Mesenchymal stem cell (in vitro differentiated cells and primary cell): ENCODE data around the gene PNRC1.

Experiments used
- DNase-seq: peaks from one replicate; pipeline ENCODE4 v3.0.0-alpha.2; 2013
- H2AFZ ChIP-seq: one replicate; pipeline ENCODE4 v1.6.1; 2013; ENCODE audit warnings: low read depth, mild to moderate bottlenecking, control low read depth, inconsistent platforms, low read length, moderate library complexity
- H2AK5ac ChIP-seq: 2 replicates; pipeline ENCODE4 v1.6.1; 2013; ENCODE audit warnings: low read length, moderate library complexity, mild to moderate bottlenecking, inconsistent platforms; ENCODE audit not compliant: severe bottlenecking
- H2BK120ac ChIP-seq: one replicate; pipeline ENCODE4 v1.6.1; 2013; ENCODE audit warnings: low read depth, mild to moderate bottlenecking, inconsistent platforms, low read length, moderate library complexity
- H2BK12ac ChIP-seq, 2 experiments: one replicate each; pipeline ENCODE4 v1.6.1; 2013; ENCODE audit warnings: inconsistent platforms in 2 of 2, low read length in 2 of 2, mild to moderate bottlenecking in 2 of 2, moderate library complexity in 2 of 2, control low read depth in 1 of 2
- H2BK15ac ChIP-seq: one replicate; pipeline ENCODE4 v1.6.1; 2013; ENCODE audit warnings: mild to moderate bottlenecking, low read depth, inconsistent platforms; ENCODE audit not compliant: poor library complexity, severe bottlenecking
- H2BK5ac ChIP-seq: 2 replicates; pipeline ENCODE4 v1.6.1; 2013; ENCODE audit warnings: low read depth, mild to moderate bottlenecking, low read length, control low read depth, inconsistent platforms; ENCODE audit not compliant: poor library complexity, severe bottlenecking
- H3K14ac ChIP-seq, 2 experiments: one replicate each; pipeline ENCODE4 v1.6.1; 2013; ENCODE audit warnings: inconsistent platforms in 2 of 2, low read length in 2 of 2, control low read depth in 1 of 2, mild to moderate bottlenecking in 1 of 2, moderate library complexity in 1 of 2
- H3K18ac ChIP-seq, 2 experiments: one replicate each; pipeline ENCODE4 v1.6.1; 2013; ENCODE audit warnings: inconsistent platforms in 2 of 2, low read length in 2 of 2, control low read depth in 1 of 2, low read depth in 1 of 2, mild to moderate bottlenecking in 1 of 2
- H3K23ac ChIP-seq, 2 experiments: one replicate each; pipeline ENCODE4 v1.6.1; 2013; ENCODE audit warnings: inconsistent platforms in 2 of 2, low read length in 2 of 2, mild to moderate bottlenecking in 2 of 2, moderate library complexity in 2 of 2, control low read depth in 1 of 2
- H3K27ac ChIP-seq: 2 replicates; pipeline ENCODE4 v1.5.1; 2013; ENCODE audit warnings: mild to moderate bottlenecking, moderate library complexity, low read length, control low read depth, inconsistent platforms; ENCODE audit not compliant: poor library complexity, severe bottlenecking
- H3K27me3 ChIP-seq, 2 experiments: 2 replicates each; pipeline versions ENCODE4 v1.6.1 to v1.7.0; 2013; ENCODE audit warnings: low read length in 2 of 2, mild to moderate bottlenecking in 2 of 2, moderate library complexity in 2 of 2, control low read depth in 1 of 2, inconsistent platforms in 1 of 2; ENCODE audit not compliant: control insufficient read depth in 1 of 2, insufficient read depth in 1 of 2
- H3K36me3 ChIP-seq, 2 experiments: 2 replicates each; pipeline versions ENCODE4 v1.6.1 to v1.7.0; 2013; ENCODE audit warnings: low read length in 2 of 2, control low read depth in 1 of 2, inconsistent platforms in 1 of 2, low read depth in 1 of 2, mild to moderate bottlenecking in 1 of 2; ENCODE audit not compliant: insufficient read depth in 2 of 2, control insufficient read depth in 1 of 2
- H3K4ac ChIP-seq, 2 experiments: one replicate each; pipeline ENCODE4 v1.6.1; 2013; ENCODE audit warnings: inconsistent platforms in 2 of 2, low read length in 2 of 2, mild to moderate bottlenecking in 2 of 2, moderate library complexity in 2 of 2, control low read depth in 1 of 2, low read depth in 1 of 2
- H3K4me1 ChIP-seq: 2 replicates; pipeline ENCODE4 v1.6.1; 2013; ENCODE audit warnings: low read depth, low read length, control low read depth; ENCODE audit not compliant: control insufficient read depth, insufficient read depth
- H3K4me2 ChIP-seq: 2 replicates; pipeline ENCODE4 v1.6.1; 2013; ENCODE audit warnings: low read length, mild to moderate bottlenecking, inconsistent platforms; ENCODE audit not compliant: poor library complexity, severe bottlenecking
- H3K4me3 ChIP-seq, 2 experiments: 2 replicates each; pipeline versions ENCODE4 v1.5.1 to v1.7.0; 2013; ENCODE audit warnings: low read length in 2 of 2, mild to moderate bottlenecking in 2 of 2, control low read depth in 1 of 2, low read depth in 1 of 2; ENCODE audit not compliant: insufficient read depth in 1 of 2
- H3K79me1 ChIP-seq: replicated peaks from 2 replicates; pipeline ENCODE4 v1.6.1; 2013; ENCODE audit warnings: mild to moderate bottlenecking, control low read depth, low read length, inconsistent platforms; ENCODE audit not compliant: poor library complexity, severe bottlenecking
- H3K9ac ChIP-seq: 2 replicates; pipeline ENCODE4 v1.7.0; 2013; ENCODE audit warnings: mild to moderate bottlenecking, low read length, moderate library complexity
- H3K9me3 ChIP-seq: 2 replicates; pipeline ENCODE4 v1.7.0; 2013; ENCODE audit warnings: mild to moderate bottlenecking, low read length; ENCODE audit not compliant: control insufficient read depth
- H4K8ac ChIP-seq: one replicate; pipeline ENCODE4 v1.6.1; 2013; ENCODE audit warnings: inconsistent platforms, mild to moderate bottlenecking, low read length, moderate library complexity
- H4K91ac ChIP-seq: one replicate; pipeline ENCODE4 v1.6.1; 2013; ENCODE audit warnings: mild to moderate bottlenecking, low read length, inconsistent platforms
- WGBS: methylation state at CpG from one replicate; pipeline ENCODE4 v1.1.7; 2013; ENCODE audit warnings: mixed read lengths; 5-methylcytosine and 5-hydroxymethylcytosine counted together

The PNRC1 gene

DNA sequence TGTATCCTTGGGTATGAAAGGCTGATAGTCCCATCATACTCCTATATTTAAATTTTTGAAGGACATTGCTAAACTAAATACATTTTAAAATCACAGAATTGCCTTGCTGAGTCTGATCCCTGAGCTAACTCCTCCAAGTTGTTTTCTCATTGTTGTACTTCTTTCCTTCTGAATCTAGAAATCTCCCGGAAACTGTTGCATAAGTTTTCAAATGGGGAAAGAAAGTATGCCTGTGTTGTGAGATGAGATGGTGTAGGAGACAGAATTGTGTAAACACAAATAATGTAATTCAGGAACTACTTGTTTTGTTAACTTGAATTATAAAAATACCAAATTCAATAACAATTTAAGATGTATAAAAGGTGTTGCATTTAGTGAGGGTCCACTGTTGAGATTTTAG, 7.3 kb downstream of the PNRC1 start:
- Histone ChIP-seq H3K4me3 (no peak overlapping the region), H3K27ac (no peak overlapping the region), H2BK120ac (no peak overlapping the region), H4K91ac (no peak overlapping the region), H3K23ac (no peak overlapping the region), H3K9me3 (no peaks in the 10 kb centered on the region), H4K8ac (no peak overlapping the region), H3K4me2 (no peak overlapping the region), H3K36me3 (peaks cover 10 to 35% of the 10 kb centered on the region in 2 experiments), H2BK15ac (no peak overlapping the region), H2AK5ac (no peak overlapping the region), H3K18ac (no peak overlapping the region), H2BK5ac (no peak overlapping the region), H2BK12ac (no peak overlapping the region), H3K9ac (no peak overlapping the region), H3K79me1 (peaks cover 6% of the 10 kb centered on the region), H3K4ac (no peak overlapping the region), H3K27me3 (no peaks in the 10 kb centered on the region), H3K14ac (no peak overlapping the region), H2AFZ (no peak overlapping the region), H3K4me1 (peaks cover 6% of the 10 kb centered on the region)
- 100% methylated on average over 1 of the region's 1 CpG for WGBS
- DNase-seq = peak; percentile 60

- H3K4ac ChIP-seq = no peak overlapping the region
- no peak for DNase-seq
- no peak overlapping the region for H2AFZ ChIP-seq
- H3K9me3 ChIP-seq = no peaks in the 10 kb centered on the region
- H3K14ac ChIP-seq = no peak overlapping the region
- H3K4me2 ChIP-seq = no peak overlapping the region
- H2BK15ac ChIP-seq = no peak overlapping the region
- no peak overlapping the region for H3K27ac ChIP-seq
- no peak overlapping the region for H3K18ac ChIP-seq
- 98% methylated on average over 7 of the region's 8 CpGs for WGBS
- no peak overlapping the region for H4K8ac ChIP-seq
- no peak overlapping the region for H2AK5ac ChIP-seq
- H4K91ac ChIP-seq = no peak overlapping the region
- no peak overlapping the region for H2BK120ac ChIP-seq
- peak overlapping the region; percentile 53 for H3K9ac ChIP-seq
- peak overlapping the region in 1 of 2 experiments; percentile 45 for H3K4me3 ChIP-seq
- peaks cover 3% of the 10 kb centered on the region for H3K79me1 ChIP-seq
- H3K4me1 ChIP-seq = peaks cover 1% of the 10 kb centered on the region
- no peak overlapping the region for H2BK5ac ChIP-seq
- H3K36me3 ChIP-seq = no peaks in the 10 kb centered on the region
- H3K27me3 ChIP-seq = no peaks in the 10 kb centered on the region
- H2BK12ac ChIP-seq = no peak overlapping the region
- no peak overlapping the region for H3K23ac ChIP-seq
Observed at GRCh38 chr6:89098461-89098860, 17.9 kb downstream of the PNRC1 start.

DNA sequence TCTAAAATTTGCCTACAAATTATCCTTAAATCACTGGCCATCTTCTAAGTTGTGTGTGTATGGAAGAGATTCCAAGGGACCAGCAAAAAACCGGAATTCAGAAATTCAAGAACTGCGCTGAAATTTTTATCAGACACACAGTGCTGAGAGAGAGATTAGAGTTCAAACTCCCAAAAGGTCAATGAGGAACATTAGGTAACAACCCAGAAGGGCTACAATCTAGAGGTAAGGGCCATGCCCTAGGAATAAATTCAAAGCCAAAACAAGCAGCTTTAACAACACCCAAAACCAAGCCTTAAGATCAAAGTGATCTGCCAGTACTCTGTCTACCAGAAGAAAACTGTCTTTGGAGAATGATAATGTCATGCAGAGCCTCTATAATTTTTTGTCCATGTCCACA, 19.6 kb downstream of the PNRC1 start:
- no peak overlapping the region for H2BK5ac ChIP-seq
- no peak overlapping the region for H4K8ac ChIP-seq
- H3K9ac ChIP-seq = no peak overlapping the region
- DNase-seq = no peak
- H2BK15ac ChIP-seq = no peak overlapping the region
- no peak overlapping the region for H3K4ac ChIP-seq
- H3K14ac ChIP-seq = no peak overlapping the region
- H2BK120ac ChIP-seq = no peak overlapping the region
- H3K4me3 ChIP-seq = no peak overlapping the region
- H3K4me2 ChIP-seq = no peak overlapping the region
- no peak overlapping the region for H4K91ac ChIP-seq
- no peaks in the 10 kb centered on the region for H3K4me1 ChIP-seq
- no peaks in the 10 kb centered on the region for H3K27me3 ChIP-seq
- H3K27ac ChIP-seq = no peak overlapping the region
- no peaks in the 10 kb centered on the region for H3K9me3 ChIP-seq
- no peak overlapping the region for H2AK5ac ChIP-seq
- H3K23ac ChIP-seq = no peak overlapping the region
- no peak overlapping the region for H3K18ac ChIP-seq
- H2AFZ ChIP-seq = no peak overlapping the region
- H2BK12ac ChIP-seq = no peak overlapping the region
- 94% methylated on average over 2 of the region's 2 CpGs for WGBS
- H3K79me1 ChIP-seq = peaks cover 3% of the 10 kb centered on the region
- H3K36me3 ChIP-seq = no peaks in the 10 kb centered on the region

GRCh38 chr6:89110284-89110683, 29.7 kb downstream of the PNRC1 start:
- Histone ChIP-seq H3K14ac (no peak overlapping the region), H3K4me1 (no peaks in the 10 kb centered on the region), H2AFZ (no peak overlapping the region), H3K18ac (no peak overlapping the region), H4K8ac (no peak overlapping the region), H2BK120ac (no peak overlapping the region), H3K27ac (no peak overlapping the region), H3K9me3 (no peaks in the 10 kb centered on the region), H3K4me2 (no peak overlapping the region), H3K4me3 (no peak overlapping the region), H3K23ac (no peak overlapping the region), H3K36me3 (no peaks in the 10 kb centered on the region), H3K27me3 (no peaks in the 10 kb centered on the region), H3K79me1 (peaks cover 23% of the 10 kb centered on the region), H3K9ac (no peak overlapping the region), H4K91ac (no peak overlapping the region), H3K4ac (no peak overlapping the region), H2BK5ac (no peak overlapping the region), H2BK12ac (no peak overlapping the region), H2AK5ac (no peak overlapping the region), H2BK15ac (no peak overlapping the region)
- 96% methylated on average over 3 of the region's 3 CpGs for WGBS
- DNase-seq = no peak
